ENCODE measurements around the gene ADGRL3.
"Not testable (repeated sequence)": the region's sequence is repeated elsewhere in the genome, so short reads cannot be mapped to it uniquely, and the experiment has no call there.

The ADGRL3 gene

DNA sequence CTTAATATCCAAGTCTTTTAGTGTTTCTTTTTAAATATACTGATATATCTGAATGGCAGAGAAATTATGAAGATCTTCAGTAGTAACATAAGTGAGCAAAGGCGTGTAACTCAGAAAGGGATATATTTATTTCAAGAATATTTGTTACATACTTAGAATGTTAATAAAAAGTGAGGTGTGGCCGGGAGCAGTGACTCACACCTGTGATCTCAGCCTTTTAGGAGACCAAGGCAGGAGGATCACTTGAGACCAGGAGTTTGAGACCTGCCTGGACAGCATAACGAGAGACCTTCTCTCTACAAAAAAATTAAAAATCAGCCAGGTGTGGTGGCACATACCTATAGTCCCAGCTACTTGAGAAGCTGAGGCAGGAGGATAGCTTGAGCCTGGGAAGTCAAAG is 651.0 kb downstream of the ADGRL3 start:
- DNase-seq, result no peak

- not testable (repeated sequence) for DNase-seq
These were observed 652.0 kb downstream of the ADGRL3 start for GRCh38 chr4:61852105-61852504.

DNA sequence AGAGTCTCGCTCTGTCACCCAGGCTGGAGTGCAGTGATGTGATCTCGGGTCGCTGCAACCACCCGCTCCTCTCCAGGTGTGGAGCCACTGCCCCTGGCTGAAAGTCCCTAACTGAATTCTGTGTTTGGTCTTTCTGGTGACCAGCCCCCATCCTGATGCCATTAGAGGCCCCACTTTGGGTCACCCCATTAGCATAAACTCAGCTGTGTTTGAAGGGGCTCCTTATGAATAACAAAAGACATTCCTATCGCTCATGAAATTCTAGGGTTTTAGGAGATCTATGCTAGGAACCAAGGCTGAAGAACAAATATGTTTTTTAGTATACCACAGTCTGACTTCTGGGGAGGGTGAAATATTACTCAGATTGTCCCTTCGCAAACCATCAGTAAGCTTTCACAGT is 652.9 kb downstream of the ADGRL3 start:
- DNase-seq, result no peak

DNA sequence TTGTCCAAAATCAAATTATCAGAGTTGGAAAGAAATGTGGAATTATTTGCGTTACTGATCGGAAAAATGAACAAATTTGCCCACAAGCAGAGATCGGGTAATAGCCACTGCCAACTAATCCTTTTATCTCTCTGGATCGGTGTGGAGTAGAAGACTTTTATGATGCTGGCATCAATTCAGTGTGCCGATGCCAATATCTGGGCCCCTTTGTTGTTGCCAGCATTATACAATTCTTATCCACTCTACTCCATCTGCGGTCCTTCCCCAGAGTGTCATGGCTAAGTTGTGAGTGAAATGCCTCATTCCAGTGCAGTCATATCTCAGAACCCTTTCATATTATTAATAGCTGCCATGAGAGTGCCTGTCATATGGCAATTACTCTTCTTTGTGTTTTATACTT is 660.2 kb downstream of the ADGRL3 start:
- no peak for DNase-seq

DNA sequence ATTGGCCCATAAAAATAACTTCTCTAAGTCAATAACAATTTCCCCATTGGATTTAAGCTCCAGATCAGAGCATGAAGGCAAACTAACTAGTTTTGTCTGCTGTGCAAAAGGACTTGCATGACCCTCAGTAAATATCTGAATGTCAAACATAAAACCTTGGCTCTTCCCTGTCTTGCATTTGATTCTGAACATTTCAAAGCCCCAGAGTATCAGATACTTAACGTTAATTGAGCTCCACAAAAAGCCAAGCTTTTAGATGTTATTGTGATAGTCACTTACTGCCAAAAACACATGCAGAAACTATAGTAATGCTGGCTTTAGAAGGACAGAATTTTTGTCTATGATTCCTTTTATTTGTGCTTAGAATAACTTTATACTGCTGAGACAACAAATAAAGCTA is 664.2 kb downstream of the ADGRL3 start:
- DNase-seq, result no peak

- DNase-seq, result no peak
These were observed 666.4 kb downstream of the ADGRL3 start for GRCh38 chr4:61866378-61867030.

- no peak for DNase-seq
These were observed 672.9 kb downstream of the ADGRL3 start for GRCh38 chr4:61872983-61873382.

DNA sequence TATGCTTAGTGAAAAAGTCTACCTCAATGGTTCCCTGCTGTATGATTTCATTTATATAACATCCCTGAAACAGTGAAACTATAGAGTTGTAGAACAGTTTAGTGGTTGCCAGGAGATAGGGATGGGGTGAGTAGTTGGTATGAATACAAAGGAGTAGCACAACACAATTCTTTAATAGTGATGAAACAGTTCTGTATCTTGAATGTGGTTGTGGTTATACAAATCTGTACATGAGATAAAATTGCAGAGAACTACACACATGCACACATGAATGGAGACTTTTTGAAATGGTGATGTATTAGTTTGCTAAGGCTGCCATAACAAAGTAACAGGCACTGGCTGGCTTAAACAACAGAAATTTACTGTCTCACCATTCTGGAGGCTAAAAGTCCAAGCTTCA is 677.1 kb downstream of the ADGRL3 start:
- no peak for DNase-seq

- no peak for DNase-seq
These were observed 677.8 kb downstream of the ADGRL3 start for GRCh38 chr4:61877893-61878292.

GRCh38 chr4:61882381-61882780 is 682.3 kb downstream of the ADGRL3 start:
- no peak for DNase-seq

- DNase-seq, result no peak
These were observed 686.0 kb downstream of the ADGRL3 start for GRCh38 chr4:61886131-61886530.

DNA sequence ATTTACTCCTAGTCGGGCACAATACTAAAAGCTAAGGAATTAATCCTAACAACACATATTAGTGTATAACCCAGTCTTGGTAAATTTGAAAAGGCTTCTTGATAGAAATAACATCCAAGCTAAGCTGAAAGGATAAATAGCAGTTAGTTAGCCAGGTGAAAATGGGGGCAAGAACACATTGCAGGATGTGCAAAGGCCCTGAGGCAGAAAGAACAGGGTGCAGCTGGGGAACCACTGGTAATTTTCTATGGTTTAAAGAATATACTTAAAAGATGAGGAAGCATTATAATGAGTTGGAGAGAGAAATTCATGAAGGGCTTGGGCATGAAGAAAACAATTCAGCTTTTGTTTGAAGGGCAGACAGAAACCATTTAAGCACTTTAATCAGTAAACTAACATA is 689.0 kb downstream of the ADGRL3 start:
- DNase-seq, result no peak

GRCh38 chr4:61890321-61890720 is 690.2 kb downstream of the ADGRL3 start:
- DNase-seq, result no peak

- no peak for DNase-seq
These were observed 691.8 kb downstream of the ADGRL3 start for GRCh38 chr4:61891953-61892352.

- no peak for DNase-seq
These were observed 696.5 kb downstream of the ADGRL3 start for GRCh38 chr4:61896634-61897033.

- no peak for DNase-seq
These were observed 708.9 kb downstream of the ADGRL3 start for GRCh38 chr4:61909031-61909430.

DNA sequence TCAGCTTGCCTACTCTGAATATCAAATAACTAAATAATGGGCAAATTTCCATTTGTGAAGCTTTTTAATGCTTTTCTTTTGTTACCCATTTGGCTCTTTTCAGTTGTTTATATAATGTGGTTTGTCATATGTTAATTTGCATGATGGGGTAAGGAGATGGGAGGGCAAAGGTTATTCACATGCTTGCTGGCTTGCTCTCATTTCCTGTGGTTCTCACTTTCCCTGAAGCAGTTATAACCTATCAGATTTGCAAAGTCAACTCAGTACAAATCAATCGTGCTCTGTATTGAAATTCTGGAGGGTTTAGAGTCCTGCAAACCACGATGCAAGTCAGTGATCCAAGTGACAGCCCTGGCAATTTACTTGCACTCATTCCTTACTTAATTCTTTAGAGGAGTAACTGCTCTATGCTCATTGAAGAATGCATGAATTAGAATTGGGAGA is 711.2 kb downstream of the ADGRL3 start:
- no peak for DNase-seq

- no peak for DNase-seq
These were observed 713.5 kb downstream of the ADGRL3 start for GRCh38 chr4:61913619-61914018.

- DNase-seq, result no peak
These were observed 715.4 kb downstream of the ADGRL3 start for GRCh38 chr4:61915501-61915900.

DNA sequence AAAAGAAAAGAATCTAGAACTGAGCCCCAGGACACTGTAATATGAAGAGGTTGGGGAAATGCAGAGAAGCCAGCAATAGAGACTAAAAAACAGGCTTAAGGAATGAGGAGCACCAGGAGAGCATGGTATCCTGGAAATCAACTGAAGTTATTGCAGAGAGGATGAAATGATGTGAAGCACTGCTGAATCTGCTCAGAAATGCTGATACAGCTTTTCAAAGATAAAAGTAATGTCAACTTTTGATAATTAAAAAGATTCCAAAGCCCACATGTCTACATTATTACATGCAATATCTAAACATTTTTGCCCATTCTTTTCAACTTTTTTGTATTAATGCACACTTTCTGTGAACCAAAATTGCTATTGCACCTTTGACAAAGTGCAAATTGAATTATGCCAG is 718.4 kb downstream of the ADGRL3 start:
- no peak for DNase-seq

GRCh38 chr4:61918987-61919386 is 718.9 kb downstream of the ADGRL3 start:
- DNase-seq, result no peak

DNA sequence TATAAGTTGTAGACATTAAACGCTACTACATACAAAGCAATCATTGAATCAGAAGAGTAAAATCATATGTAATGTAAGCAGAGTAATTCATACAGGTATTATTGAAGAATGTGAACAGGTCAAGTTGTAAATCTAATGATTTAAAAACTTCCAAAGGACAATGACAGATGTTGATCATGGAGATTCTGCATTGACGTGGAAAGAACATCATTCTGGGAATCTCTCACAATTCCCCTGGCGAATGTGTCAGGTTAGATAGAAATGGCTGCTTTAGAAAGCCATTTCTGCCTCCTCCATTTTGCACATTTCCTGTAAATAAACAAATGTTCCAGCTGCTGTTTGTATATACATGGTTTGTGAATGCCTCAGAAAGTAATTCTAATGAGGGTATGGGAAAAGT is 719.4 kb downstream of the ADGRL3 start:
- DNase-seq, result no peak

GRCh38 chr4:61921920-61922319 is 721.8 kb downstream of the ADGRL3 start:
- no peak for DNase-seq

GRCh38 chr4:61922766-61923165 is 722.6 kb downstream of the ADGRL3 start:
- DNase-seq, result no peak

GRCh38 chr4:61923179-61923578 is 723.1 kb downstream of the ADGRL3 start:
- no peak for DNase-seq

DNA sequence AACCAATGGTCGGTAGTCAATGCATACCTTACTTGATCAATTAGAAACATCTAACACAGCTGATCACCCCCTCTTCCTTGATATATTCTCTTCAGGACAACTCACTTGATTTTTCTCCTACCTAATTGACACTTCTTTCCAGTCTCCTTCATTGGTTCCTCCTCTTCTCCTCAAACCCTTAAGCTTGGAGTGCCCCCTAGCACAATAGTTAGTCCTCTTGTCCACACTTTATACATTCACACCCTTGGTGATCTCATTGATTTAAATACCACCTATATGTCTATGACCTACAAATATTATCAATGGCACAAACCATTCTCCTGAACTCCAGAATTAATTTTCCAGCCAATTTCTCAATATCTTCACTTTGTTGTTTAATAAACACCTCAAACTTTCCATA is 724.0 kb downstream of the ADGRL3 start:
- DNase-seq, result no peak
